HG03097 (cell line): ENCODE results near the gene AOX1.
"Not testable (repeated sequence)": the region's sequence is repeated elsewhere in the genome, so short reads cannot be mapped to it uniquely, and the experiment has no call there.

Source experiments
- ATAC-seq: cut with Tn5 transposase; IDR thresholded peaks from one replicate; pipeline ENCODE4 v1.9.1; 2021; ENCODE audit not compliant: unreplicated experiment, low FRiP score

AOX1 gene

GRCh38 chr2:200600549-200601225 is 14.9 kb downstream of the AOX1 start:
- no peak for ATAC-seq

DNA sequence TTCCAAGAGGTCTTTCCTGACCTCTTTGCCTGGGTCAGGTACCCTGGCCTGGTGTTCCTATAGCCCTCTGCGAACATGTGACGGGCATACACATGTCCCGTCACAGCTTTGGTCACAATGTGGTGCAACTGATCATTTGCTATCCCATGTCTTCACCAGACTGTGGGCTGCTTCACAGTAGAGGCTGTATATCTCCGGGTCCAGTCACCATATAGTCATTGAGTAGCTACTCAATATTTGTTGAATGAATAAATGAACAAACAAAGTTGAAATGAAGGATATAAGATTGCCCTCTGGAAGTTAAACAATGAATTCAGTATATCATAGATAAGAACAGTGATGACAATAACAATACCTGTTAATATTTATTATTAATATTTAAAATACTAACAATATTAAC is 16.8 kb downstream of the AOX1 start:
- ATAC-seq: no peak

DNA sequence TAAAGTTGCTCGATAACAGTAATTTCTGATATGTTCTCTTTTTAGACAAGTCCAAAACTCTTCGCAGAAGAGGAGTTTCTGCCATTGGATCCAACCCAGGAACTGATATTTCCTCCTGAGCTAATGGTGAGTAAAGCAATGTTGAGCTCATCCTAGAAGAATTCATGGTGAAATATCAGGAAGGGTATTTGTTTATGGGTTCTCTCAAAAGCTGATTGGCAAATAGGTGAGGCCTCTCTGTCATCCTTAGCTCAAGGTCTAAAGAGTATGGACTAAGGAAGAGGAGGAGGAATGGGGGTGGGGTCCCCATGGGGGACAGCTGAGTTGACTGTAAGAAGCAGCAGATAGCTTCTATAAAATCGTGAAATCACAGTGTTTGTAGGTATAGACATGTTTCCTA is 18.2 kb downstream of the AOX1 start:
- no peak for ATAC-seq

- no peak for ATAC-seq
These were observed 18.9 kb downstream of the AOX1 start for GRCh38 chr2:200604571-200605255.

DNA sequence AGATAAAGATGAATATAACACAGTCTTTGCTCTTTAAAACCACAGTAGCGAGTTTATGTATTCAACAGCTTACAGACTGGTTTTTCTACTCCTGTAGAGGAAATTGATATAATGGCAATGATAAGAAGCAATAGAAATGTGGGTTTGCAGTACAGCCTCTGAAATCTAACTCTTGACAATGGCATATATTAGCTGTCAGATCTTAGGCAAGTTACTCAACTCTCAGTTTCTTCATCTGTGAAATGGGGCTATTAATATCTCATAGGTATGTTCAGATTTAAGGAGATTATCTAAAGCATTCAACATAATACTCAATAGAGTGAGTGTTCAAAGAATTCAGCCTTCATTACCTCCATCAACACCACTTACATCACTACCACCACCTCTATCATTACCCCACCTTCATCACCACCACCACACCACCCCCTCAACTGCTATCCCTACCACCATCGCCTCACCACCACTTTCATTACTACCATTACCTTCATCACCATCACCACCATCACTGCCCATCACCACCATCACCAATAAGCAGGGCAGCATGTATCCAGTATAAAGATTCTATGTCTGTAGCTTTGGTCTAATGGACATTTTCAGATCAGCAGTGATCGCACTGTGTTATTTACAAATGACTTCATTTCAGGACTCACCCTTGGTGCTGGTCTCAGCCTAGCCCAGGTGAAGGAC is 22.7 kb downstream of the AOX1 start:
- ATAC-seq: no peak

- ATAC-seq: no peak
These were observed 23.3 kb downstream of the AOX1 start for GRCh38 chr2:200609028-200609614.

DNA sequence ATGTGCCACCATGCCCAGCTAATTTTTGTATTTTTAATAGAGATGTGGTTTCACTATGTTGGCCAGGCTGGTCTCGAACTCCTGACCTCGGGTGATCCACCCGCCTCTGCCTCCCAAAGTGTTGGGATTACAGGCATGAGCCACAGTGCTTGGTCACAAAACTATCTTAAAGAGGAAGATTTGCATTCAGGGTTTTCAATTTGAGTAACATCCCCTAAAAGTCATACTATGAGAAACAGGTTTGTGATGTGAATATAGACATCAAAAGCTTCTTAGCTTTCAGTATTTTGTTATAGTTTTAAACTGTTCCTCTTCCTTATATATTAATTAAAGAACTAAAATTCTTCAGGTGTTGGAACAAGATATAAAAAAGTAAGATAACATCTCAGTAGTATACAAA is 24.4 kb downstream of the AOX1 start:
- ATAC-seq: not testable (repeated sequence)

- no peak for ATAC-seq
These were observed 27.9 kb downstream of the AOX1 start for GRCh38 chr2:200613692-200614091.

DNA sequence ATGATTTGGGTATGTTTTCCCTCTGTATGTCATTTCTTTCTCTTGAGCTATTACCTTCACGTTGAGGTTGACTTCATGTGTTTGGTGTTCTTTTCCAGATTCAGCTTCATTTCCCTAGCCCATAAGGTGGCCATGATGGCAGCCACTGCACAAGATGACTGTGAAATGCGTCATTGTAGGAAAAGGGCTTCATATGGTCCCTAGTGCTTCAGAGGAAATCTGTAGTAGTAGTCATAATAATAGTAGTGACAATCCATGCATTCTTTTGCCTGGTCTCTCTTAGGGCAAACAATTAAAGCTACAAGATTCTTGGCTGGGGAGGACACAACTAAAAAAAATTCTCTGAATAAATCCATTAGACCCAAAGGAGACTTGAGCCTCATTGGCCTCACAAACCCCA is 28.4 kb downstream of the AOX1 start:
- no peak for ATAC-seq

- peak; percentile 48 for ATAC-seq
These were observed 29.4 kb downstream of the AOX1 start for GRCh38 chr2:200615247-200615646.

- ATAC-seq: no peak
These were observed 30.4 kb downstream of the AOX1 start for GRCh38 chr2:200616193-200616592.

DNA sequence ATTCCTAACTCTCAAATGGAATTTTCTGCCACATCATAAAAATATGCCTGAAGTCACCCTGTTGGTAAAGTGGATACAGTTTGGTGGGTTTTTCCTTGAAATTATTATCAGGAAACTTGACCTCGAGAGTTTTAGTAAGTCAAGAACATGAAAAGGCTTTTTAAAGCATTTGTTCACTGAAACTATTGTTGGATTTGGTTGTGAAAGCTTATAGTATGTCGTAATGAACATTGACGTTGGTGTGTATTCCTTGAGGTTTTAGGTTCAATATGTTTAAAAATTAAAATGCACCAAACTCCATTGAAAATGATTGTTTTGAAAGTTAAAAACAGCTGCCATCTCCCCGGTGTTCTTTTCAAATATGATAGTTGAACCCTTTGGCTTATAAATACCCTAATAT is 30.8 kb downstream of the AOX1 start:
- no peak for ATAC-seq

- no peak for ATAC-seq
These were observed 31.6 kb downstream of the AOX1 start for GRCh38 chr2:200617156-200618053.

DNA sequence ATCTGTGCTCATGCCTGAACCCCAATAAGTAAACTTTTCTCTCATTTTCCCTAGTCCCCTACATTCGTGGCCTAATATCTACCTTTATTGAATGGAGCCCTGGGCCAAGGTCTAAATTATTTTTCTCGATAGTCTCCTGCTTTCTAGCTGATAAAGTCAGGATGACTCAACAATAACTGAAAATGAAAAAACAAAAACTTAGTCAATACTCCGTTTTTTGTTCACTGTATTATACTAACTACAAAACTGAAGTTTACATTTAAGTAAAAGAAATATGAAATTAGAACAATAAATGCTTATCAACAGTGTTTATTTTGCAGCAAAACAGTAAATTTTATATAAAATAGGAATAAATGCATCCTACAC is 32.2 kb downstream of the AOX1 start:
- ATAC-seq: no peak

DNA sequence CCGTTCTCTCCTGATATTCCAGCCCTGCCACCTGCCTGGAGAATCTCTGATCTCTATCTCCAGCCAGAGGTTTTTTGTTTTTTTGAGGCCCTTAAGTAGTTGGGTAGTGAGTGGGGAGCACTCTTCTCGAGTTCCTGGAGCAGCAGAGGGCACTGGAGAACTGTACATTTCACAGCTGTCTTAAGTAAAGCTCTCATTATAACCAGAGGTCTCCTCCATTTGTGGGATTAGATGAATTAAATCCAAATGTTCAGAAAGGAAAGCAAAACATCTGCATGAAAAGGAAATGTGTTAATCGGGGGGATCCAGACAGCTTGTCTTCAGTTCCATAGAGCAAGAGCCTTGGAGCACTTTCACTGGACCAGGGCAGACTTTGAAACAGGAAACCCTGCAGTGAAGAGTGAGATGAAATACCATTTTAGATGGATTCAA is 32.8 kb downstream of the AOX1 start:
- ATAC-seq: no peak

DNA sequence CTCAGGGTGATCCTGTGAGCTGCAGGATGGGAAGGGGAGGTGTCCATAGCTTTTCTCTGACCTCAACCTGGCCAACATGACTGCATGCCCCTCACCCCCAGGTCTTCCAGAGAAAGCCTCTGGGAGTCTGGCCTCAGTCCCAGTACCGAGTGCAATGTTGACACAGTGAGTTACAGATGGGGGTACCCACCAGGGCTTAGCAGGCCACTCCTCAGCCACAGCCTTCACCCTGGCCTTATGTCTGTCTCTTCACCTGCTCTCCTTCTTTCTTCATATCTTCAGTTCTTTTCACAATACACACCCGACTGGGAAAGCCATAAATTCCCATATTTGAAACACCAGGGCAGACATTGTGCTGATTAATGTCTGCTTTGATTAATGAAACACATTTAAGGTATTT is 33.5 kb downstream of the AOX1 start:
- no peak for ATAC-seq

- ATAC-seq: no peak
These were observed 35.0 kb downstream of the AOX1 start for GRCh38 chr2:200620606-200621390.

GRCh38 chr2:200622106-200622505 is 36.3 kb downstream of the AOX1 start:
- no peak for ATAC-seq

GRCh38 chr2:200624026-200624425 is 38.2 kb downstream of the AOX1 start:
- no peak for ATAC-seq

GRCh38 chr2:200624658-200625057 is 38.8 kb downstream of the AOX1 start:
- ATAC-seq: no peak
